Measurements from ENCODE around the gene TLR9. TPM values are rescaled to one million over a fixed set of nuclear protein-coding genes. Genes with fewer than 3 reads are reported as not detected.
A peak's percentile ranks its signal among the peaks of the same experiment; 100 is the strongest.

The TLR9 gene
- total and polyA plus RNA-seq, 3 donors from 2014 or later = 0.08 to 0.25 (median 0.20) TPM

- Histone ChIP-seq H3K9me3 (no peaks in the 10 kb centered on the region), H3K4me1 (peaks cover 14% of the 10 kb centered on the region), H3K27me3 (no peaks in the 10 kb centered on the region), H3K27ac (no peak overlapping the region), H3K36me3 (ENCODE audit: low read depth, missing control alignments) (no peaks in the 10 kb centered on the region), H3K4me3 (no peak overlapping the region)
- no peak for DNase-seq
- TF ChIP-seq POLR2A (IDR thresholded peaks at IDR 0.05) = no peak
- TF ChIP-seq, protein P1, sequence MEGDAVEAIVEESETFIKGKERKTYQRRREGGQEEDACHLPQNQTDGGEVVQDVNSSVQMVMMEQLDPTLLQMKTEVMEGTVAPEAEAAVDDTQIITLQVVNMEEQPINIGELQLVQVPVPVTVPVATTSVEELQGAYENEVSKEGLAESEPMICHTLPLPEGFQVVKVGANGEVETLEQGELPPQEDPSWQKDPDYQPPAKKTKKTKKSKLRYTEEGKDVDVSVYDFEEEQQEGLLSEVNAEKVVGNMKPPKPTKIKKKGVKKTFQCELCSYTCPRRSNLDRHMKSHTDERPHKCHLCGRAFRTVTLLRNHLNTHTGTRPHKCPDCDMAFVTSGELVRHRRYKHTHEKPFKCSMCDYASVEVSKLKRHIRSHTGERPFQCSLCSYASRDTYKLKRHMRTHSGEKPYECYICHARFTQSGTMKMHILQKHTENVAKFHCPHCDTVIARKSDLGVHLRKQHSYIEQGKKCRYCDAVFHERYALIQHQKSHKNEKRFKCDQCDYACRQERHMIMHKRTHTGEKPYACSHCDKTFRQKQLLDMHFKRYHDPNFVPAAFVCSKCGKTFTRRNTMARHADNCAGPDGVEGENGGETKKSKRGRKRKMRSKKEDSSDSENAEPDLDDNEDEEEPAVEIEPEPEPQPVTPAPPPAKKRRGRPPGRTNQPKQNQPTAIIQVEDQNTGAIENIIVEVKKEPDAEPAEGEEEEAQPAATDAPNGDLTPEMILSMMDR (IDR thresholded peaks at IDR 0.05) = no peak
- 79 to 93% methylated on average over 4 of the region's 4 CpGs for WGBS, 2 donors
- intact Hi-C loops (cut with DNase I; ENCODE audit: low total_unique reads) = no loop called here
Observed at GRCh38 chr3:52202384-52203077, 22.9 kb downstream of the TLR9 start.

- no peak for DNase-seq
- WGBS, 2 donors = 88 to 94% methylated on average over 5 of the region's 5 CpGs
- H3K27ac ChIP-seq = no peak overlapping the region
- H3K36me3 ChIP-seq (ENCODE audit: low read depth, missing control alignments) = no peaks in the 10 kb centered on the region
- intact Hi-C loops (cut with DNase I; ENCODE audit: low total_unique reads) = no loop called here
- no peaks in the 10 kb centered on the region for H3K9me3 ChIP-seq
- TF ChIP-seq, protein P1 (IDR thresholded peaks at IDR 0.05) = no peak
- no peak for TF ChIP-seq POLR2A (IDR thresholded peaks at IDR 0.05)
- peaks cover 25% of the 10 kb centered on the region for H3K4me1 ChIP-seq
- H3K27me3 ChIP-seq = no peaks in the 10 kb centered on the region
- no peak overlapping the region for H3K4me3 ChIP-seq
Observed at GRCh38 chr3:52200981-52201679, 24.3 kb downstream of the TLR9 start.

DNA sequence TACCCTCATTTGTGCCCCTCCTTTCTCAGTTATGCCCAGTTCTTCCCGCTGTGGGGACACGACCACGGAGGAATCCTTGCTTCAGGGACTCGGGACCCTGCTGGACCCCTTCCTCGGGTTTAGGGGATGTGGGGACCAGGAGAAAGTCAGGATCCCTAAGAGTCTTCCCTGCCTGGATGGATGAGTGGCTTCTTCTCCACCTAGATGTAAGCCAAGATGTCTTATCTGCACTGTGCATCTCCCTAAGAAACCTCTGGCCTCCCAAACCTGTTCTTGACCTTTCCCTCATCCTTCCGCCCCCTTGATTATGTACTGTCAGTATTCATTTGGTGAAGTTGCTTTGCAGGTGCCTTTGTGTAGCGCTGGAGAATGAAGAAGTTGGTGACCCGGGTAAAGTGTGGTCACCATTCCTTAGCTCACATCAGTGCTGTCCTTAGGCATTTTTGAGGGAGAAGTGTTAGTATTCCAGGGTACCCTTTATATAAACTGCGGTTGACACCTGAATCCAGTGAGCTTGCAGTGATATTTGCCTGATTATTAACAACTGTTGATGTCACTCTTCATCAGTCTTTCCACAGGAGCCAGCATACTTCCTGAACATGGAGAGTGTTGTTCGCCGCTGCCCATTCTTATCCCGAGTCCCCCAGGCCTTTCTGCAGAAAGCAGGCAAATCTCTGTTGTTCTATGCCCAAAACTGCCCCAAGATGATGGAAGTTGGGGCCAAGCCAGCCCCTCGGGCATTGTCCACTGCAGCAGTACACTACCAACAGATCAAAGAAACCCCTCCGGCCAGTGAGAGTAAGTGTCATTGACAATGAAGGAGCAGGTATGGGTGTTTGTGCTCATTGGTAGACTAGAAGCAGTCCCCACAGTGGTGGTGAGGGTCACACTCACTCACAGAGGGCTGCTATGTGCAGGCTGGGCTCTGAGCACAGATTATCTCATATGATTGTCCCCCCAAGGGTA lies 26.5 kb downstream of the TLR9 start:
- no peak for DNase-seq
- no peaks in the 10 kb centered on the region for H3K36me3 ChIP-seq (ENCODE audit: low read depth, missing control alignments)
- intact Hi-C loops (cut with DNase I; ENCODE audit: low total_unique reads) = no loop called here
- WGBS, 2 donors = 32 to 40% methylated on average over 14 of the region's 14 CpGs
- no peaks in the 10 kb centered on the region for H3K27me3 ChIP-seq
- no peaks in the 10 kb centered on the region for H3K9me3 ChIP-seq
- peak overlapping the region; percentile 40 to 82 for H3K27ac ChIP-seq
- peak overlapping the region; percentile 82 to 85 for H3K4me3 ChIP-seq
- TF ChIP-seq, protein P1 (IDR thresholded peaks at IDR 0.05) = no peak
- TF ChIP-seq POLR2A (IDR thresholded peaks at IDR 0.05) = no peak
- H3K4me1 ChIP-seq = peaks cover 45% of the 10 kb centered on the region

DNA sequence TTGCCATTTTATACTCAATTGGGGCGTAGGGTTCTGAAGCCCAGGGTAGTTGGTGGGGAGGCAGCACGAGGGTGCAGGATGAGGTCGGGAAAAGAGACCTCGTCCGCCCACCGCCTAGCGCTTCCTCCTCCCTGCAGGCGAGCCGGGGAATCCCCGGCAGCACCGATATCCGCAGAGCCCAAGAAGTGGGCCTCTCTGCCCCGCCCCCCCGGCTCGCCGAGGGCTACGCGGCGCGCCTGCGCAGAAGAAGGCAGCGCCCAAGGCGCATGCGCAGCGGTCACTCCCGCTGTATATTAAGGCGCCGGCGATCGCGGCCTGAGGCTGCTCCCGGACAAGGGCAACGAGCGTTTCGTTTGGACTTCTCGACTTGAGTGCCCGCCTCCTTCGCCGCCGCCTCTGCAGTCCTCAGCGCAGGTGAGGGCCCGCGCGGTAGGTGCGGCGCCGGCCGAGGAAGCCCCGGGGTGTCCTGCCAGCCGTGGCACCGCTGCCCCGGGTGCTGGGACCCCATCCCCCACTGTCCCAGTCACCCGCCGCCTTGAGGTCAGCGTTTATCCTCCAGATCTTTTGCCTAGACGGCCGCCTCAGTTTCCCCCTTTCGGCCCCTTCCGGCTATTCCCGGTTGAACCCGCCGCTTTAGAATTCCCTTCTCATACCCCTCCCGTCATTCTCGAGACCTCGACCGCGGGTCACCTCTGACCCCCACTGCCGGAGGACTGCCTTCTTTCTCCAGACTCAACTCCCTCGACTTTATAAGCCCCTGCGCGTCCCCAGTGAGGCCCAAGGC lies 27.4 kb downstream of the TLR9 start, which contains the start of gene ALAS1:
Gene ALAS1 (plus strand): TSS at position 319 of the 784 bp plus-strand sequence. CDS start 1,082 bp downstream, outside the sequence.
- Histone ChIP-seq H3K27ac (peak within 1 kb of the TSS; percentile 40 to 82), H3K4me1 (peaks cover 45% of the 10 kb centered on the region), H3K9me3 (no peaks in the 10 kb centered on the region), H3K4me3 (peak within 1 kb of the TSS; percentile 82 to 85), H3K36me3 (ENCODE audit: low read depth, missing control alignments) (no peaks in the 10 kb centered on the region), H3K27me3 (no peaks in the 10 kb centered on the region)
- 0 to 1% methylated on average over 30 to 39 of the region's 71 CpGs for WGBS, 2 donors
- peak; percentile 93 for DNase-seq
- intact Hi-C loops (cut with DNase I; ENCODE audit: low total_unique reads) = no loop called here
- TF ChIP-seq, protein P1 (IDR thresholded peaks at IDR 0.05) = peak in 2 of 3 experiments; percentile 7 to 34
- TF ChIP-seq POLR2A (IDR thresholded peaks at IDR 0.05) = peak; percentile 80

Measured in testis (tissue), 3 donors.